Fibroblast of the aortic adventitia (primary cell): Measurements from ENCODE around the gene NUDT14. TPM values are rescaled to one million over a fixed set of nuclear protein-coding genes. Genes with fewer than 3 reads are reported as not detected.

Source experiments
- DNase-seq: peaks from one replicate; pipeline ENCODE4 v3.0.0-alpha.2; 2010; ENCODE audit warnings: low read depth
- H3K4me3 ChIP-seq: 2 replicates; pipeline ENCODE4 v1.5.1; 2011; ENCODE audit warnings: low read depth, mild to moderate bottlenecking, control low read depth, low read length, moderate library complexity
- CTCF ChIP-seq: IDR thresholded peaks from 2 replicates; pipeline ENCODE4 v1.5.1; 2011; ENCODE audit warnings: mild to moderate bottlenecking, low read length, control low read depth, inconsistent platforms; ENCODE audit not compliant: insufficient read depth
- total RNA-seq: library from RNA; depleted of rRNA; stranded (reverse); fragments of >200 nt; gene quantifications from 2 replicates; pipeline ENCODE4 v1.2.3, GENCODE V29; 2012; ENCODE audit warnings: low replicate concordance

NUDT14 gene
- total RNA-seq, 1 donor, result 11.7 TPM

- H3K4me3 ChIP-seq, result no peak overlapping the region
- no peak for TF ChIP-seq CTCF
- DNase-seq, result no peak
Measured at GRCh38 chr14:105155681-105156413, 25.3 kb downstream of the NUDT14 start.

GRCh38 chr14:105155071-105155651, 26.0 kb downstream of the NUDT14 start:
- H3K4me3 ChIP-seq, result no peak overlapping the region
- TF ChIP-seq CTCF, result no peak
- no peak for DNase-seq

- DNase-seq, result no peak
- no peak overlapping the region for H3K4me3 ChIP-seq
- TF ChIP-seq CTCF, result no peak
Measured at GRCh38 chr14:105154476-105154871, 26.6 kb downstream of the NUDT14 start.

- DNase-seq, result no peak
- no peak overlapping the region for H3K4me3 ChIP-seq
- TF ChIP-seq CTCF, result no peak
Measured at GRCh38 chr14:105153739-105154475, 27.2 kb downstream of the NUDT14 start.

GRCh38 chr14:105153331-105153731, 27.8 kb downstream of the NUDT14 start:
- no peak overlapping the region for H3K4me3 ChIP-seq
- no peak for DNase-seq
- TF ChIP-seq CTCF, result no peak

GRCh38 chr14:105152794-105153241, 28.3 kb downstream of the NUDT14 start:
- DNase-seq, result no peak
- TF ChIP-seq CTCF, result no peak
- H3K4me3 ChIP-seq, result no peak overlapping the region
